ENCODE results near the gene OR8K5. TPM values are rescaled to one million over a fixed set of nuclear protein-coding genes. Genes with fewer than 3 reads are reported as not detected.

OR8K5 gene
- total RNA-seq, 1 experiment from 2014 or later, result not detected

DNA sequence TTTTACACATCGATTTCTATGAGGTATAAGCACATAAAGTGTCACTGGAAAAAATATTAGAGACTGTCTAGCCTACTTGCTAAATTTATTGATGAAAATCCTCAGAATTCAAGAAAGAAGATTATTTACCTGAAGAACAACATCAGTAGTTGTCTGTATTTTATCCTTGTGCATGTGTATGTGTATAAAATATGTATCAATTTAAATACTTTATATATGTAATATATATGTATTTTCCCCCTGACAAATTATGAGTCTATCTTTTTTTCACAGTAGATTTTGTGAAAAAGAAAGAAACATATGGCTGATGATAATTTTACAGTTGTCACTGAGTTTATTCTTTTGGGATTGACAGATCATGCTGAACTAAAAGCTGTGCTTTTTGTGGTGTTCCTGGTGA, 16.2 kb upstream of the OR8K5 start, which contains the start of gene OR5J2:
Gene OR5J2 (plus strand): TSS at position 301 of the 400 bp plus-strand sequence. CDS start 0 bp downstream, at position 301.
- no TSS peak for BruUV-seq (replicated peaks)
- Histone ChIP-seq H3K4me1 (ENCODE audit: insufficient read depth, low read length) (no peaks in the 10 kb centered on the region), H4K20me1 (ENCODE audit: low read length) (no peaks in the 10 kb centered on the region), H3K79me2 (ENCODE audit: low read length) (no peaks in the 10 kb centered on the region), H3F3A (ENCODE audit: low read length, unreplicated experiment) (no peaks in the 10 kb centered on the region), H3K27ac (ENCODE audit: low read length) (no peak within 1 kb of the TSS), H3K9me3 (ENCODE audit: low read length) (peaks cover 34% of the 10 kb centered on the region), H3K4me2 (ENCODE audit: low read length) (no peak within 1 kb of the TSS), H3K27me3 (ENCODE audit: low read length) (no peaks in the 10 kb centered on the region), H3K9ac (ENCODE audit: low read length) (no peak within 1 kb of the TSS), H3K4me3 (ENCODE audit: low read length) (no peak within 1 kb of the TSS), H3K9me2 (replicated peaks; ENCODE audit: low read length) (no peaks in the 10 kb centered on the region), H2AFZ (ENCODE audit: low read length) (no peak within 1 kb of the TSS), H3K36me3 (ENCODE audit: low read depth, low read length) (no peaks in the 10 kb centered on the region)
- TF ChIP-seq CTCF (conservative IDR thresholded peaks at IDR 0.05; ENCODE audit: low read depth, low read length) (no peak), EZH2phosphoT487 (IDR thresholded peaks at IDR 0.05; ENCODE audit: borderline replicate concordance, low read length) (no peak), EZH2 (IDR thresholded peaks at IDR 0.05; ENCODE audit: low read length, unreplicated experiment) (no peak)
- CTCF ChIA-PET, result no interaction called here
- POLR2A ChIA-PET (ENCODE audit: unreplicated experiment), result no interaction called here
- intact Hi-C loops (cut with micrococcal nuclease), result no loop called here
- ATAC-seq (no peak), DNase-seq (no peak)

GRCh38 chr11:56172256-56172830, 12.2 kb upstream of the OR8K5 start:
- H3K9me2 ChIP-seq (replicated peaks; ENCODE audit: low read length), result no peaks in the 10 kb centered on the region
- no peak for TF ChIP-seq EZH2 (IDR thresholded peaks at IDR 0.05; ENCODE audit: low read length, unreplicated experiment)
- no peak for TF ChIP-seq CTCF (conservative IDR thresholded peaks at IDR 0.05; ENCODE audit: low read depth, low read length)
- TF ChIP-seq EZH2phosphoT487 (IDR thresholded peaks at IDR 0.05; ENCODE audit: borderline replicate concordance, low read length), result no peak
- ChIA-PET POLR2A (ENCODE audit: unreplicated experiment) (no interaction called here), CTCF (no interaction called here)
- H3F3A ChIP-seq (ENCODE audit: low read length, unreplicated experiment), result no peaks in the 10 kb centered on the region
- intact Hi-C loops (cut with micrococcal nuclease), result no loop called here
- BruUV-seq (replicated peaks), result no TSS peak
- ATAC-seq (no peak), DNase-seq (no peak)
- no peak overlapping the region for H2AFZ ChIP-seq (ENCODE audit: low read length)
- no peaks in the 10 kb centered on the region for H3K27me3 ChIP-seq (ENCODE audit: low read length)
- H4K20me1 ChIP-seq (ENCODE audit: low read length), result no peaks in the 10 kb centered on the region
- no peak overlapping the region for H3K27ac ChIP-seq (ENCODE audit: low read length)
- no peaks in the 10 kb centered on the region for H3K36me3 ChIP-seq (ENCODE audit: low read depth, low read length)
- peaks cover 22% of the 10 kb centered on the region for H3K9me3 ChIP-seq (ENCODE audit: low read length)
- no peak overlapping the region for H3K9ac ChIP-seq (ENCODE audit: low read length)
- H3K4me1 ChIP-seq (ENCODE audit: insufficient read depth, low read length), result no peaks in the 10 kb centered on the region
- no peaks in the 10 kb centered on the region for H3K79me2 ChIP-seq (ENCODE audit: low read length)
- no peak overlapping the region for H3K4me2 ChIP-seq (ENCODE audit: low read length)
- no peak overlapping the region for H3K4me3 ChIP-seq (ENCODE audit: low read length)

- no peaks in the 10 kb centered on the region for H3K27me3 ChIP-seq (ENCODE audit: low read length)
- TF ChIP-seq EZH2phosphoT487 (IDR thresholded peaks at IDR 0.05; ENCODE audit: borderline replicate concordance, low read length) (no peak), EZH2 (IDR thresholded peaks at IDR 0.05; ENCODE audit: low read length, unreplicated experiment) (no peak), CTCF (conservative IDR thresholded peaks at IDR 0.05; ENCODE audit: low read depth, low read length) (no peak)
- intact Hi-C loops (cut with micrococcal nuclease), result no loop called here
- no peaks in the 10 kb centered on the region for H3K4me1 ChIP-seq (ENCODE audit: insufficient read depth, low read length)
- POLR2A ChIA-PET (ENCODE audit: unreplicated experiment), result no interaction called here
- H4K20me1 ChIP-seq (ENCODE audit: low read length), result no peaks in the 10 kb centered on the region
- no peak overlapping the region for H3K27ac ChIP-seq (ENCODE audit: low read length)
- no peaks in the 10 kb centered on the region for H3K36me3 ChIP-seq (ENCODE audit: low read depth, low read length)
- no peak overlapping the region for H2AFZ ChIP-seq (ENCODE audit: low read length)
- no TSS peak for BruUV-seq (replicated peaks)
- CTCF ChIA-PET, result no interaction called here
- DNase-seq, result no peak
- no peaks in the 10 kb centered on the region for H3K9me2 ChIP-seq (replicated peaks; ENCODE audit: low read length)
- H3K4me2 ChIP-seq (ENCODE audit: low read length), result no peak overlapping the region
- no peaks in the 10 kb centered on the region for H3K79me2 ChIP-seq (ENCODE audit: low read length)
- no peak overlapping the region for H3K9ac ChIP-seq (ENCODE audit: low read length)
- H3K4me3 ChIP-seq (ENCODE audit: low read length), result no peak overlapping the region
- 0 out of 2 replicates have a peak, but pooled peaks cover 6% of the 10 kb centered on the region for H3K9me3 ChIP-seq (ENCODE audit: low read length)
- H3F3A ChIP-seq (ENCODE audit: low read length, unreplicated experiment), result no peaks in the 10 kb centered on the region
- no peak for ATAC-seq
Observed at GRCh38 chr11:56163804-56164203, 3.7 kb upstream of the OR8K5 start.

Data from PC-3 (cell line).